Neural progenitor cell (in vitro differentiated cells): Measurements from ENCODE around the gene EIF6. TPM values are rescaled to one million over a fixed set of nuclear protein-coding genes. Genes with fewer than 3 reads are reported as not detected.

ENCODE experiments used
- DNase-seq: peaks from one replicate; pipeline ENCODE4 v3.0.0-alpha.2; 2016; ENCODE audit warnings: low spot score
- H2AFZ ChIP-seq: fragments of 200-600 bp; sonication (generic); replicated peaks from 2 replicates; pipeline ENCODE4 v1.6.1; 2016; ENCODE audit warnings: antibody characterized with exemption
- H3F3A ChIP-seq: fragments of 200-600 bp; sonication (generic); 2 replicates; pipeline ENCODE4 v1.6.1; 2016; ENCODE audit warnings: antibody characterized with exemption, low read depth
- H3K27ac ChIP-seq: fragments of 200-600 bp; sonication (generic); 2 replicates; pipeline ENCODE4 v1.5.1; 2016; ENCODE audit warnings: mild to moderate bottlenecking
- H3K27me3 ChIP-seq: fragments of 200-600 bp; sonication (generic); 2 replicates; pipeline ENCODE4 v1.6.1; 2016; ENCODE audit warnings: mild to moderate bottlenecking, moderate library complexity
- H3K36me3 ChIP-seq: fragments of 200-600 bp; sonication (generic); 2 replicates; pipeline ENCODE4 v1.5.1; 2016
- H3K4me1 ChIP-seq: fragments of 200-600 bp; sonication (generic); 2 replicates; pipeline ENCODE4 v1.6.1; 2016; ENCODE audit warnings: mixed run types
- H3K4me2 ChIP-seq: fragments of 200-600 bp; sonication (generic); 2 replicates; pipeline ENCODE4 v1.6.1; 2016
- H3K4me3 ChIP-seq: fragments of 200-600 bp; sonication (generic); 2 replicates; pipeline ENCODE4 v1.5.1; 2016
- H3K79me2 ChIP-seq: fragments of 200-600 bp; sonication (generic); 2 replicates; pipeline ENCODE4 v1.6.1; 2016; ENCODE audit warnings: low read depth
- H3K9ac ChIP-seq: fragments of 200-600 bp; sonication (generic); 2 replicates; pipeline ENCODE4 v1.6.1; 2016
- H3K9me3 ChIP-seq: fragments of 200-600 bp; sonication (generic); 2 replicates; pipeline ENCODE4 v1.5.1; 2016; ENCODE audit warnings: low read depth
- H4K20me1 ChIP-seq: fragments of 200-600 bp; sonication (generic); 2 replicates; pipeline ENCODE4 v1.6.1; 2016; ENCODE audit warnings: low read depth
- H3K27ac Mint-ChIP-seq: 3 replicates; pipeline ENCODE4 v1.8.0; 2021; ENCODE audit warnings: mixed read lengths
- H3K27me3 Mint-ChIP-seq: 2 replicates; pipeline ENCODE4 v1.8.0; 2022; ENCODE audit warnings: low read depth, mild to moderate bottlenecking, inconsistent platforms, moderate library complexity, mixed read lengths; ENCODE audit not compliant: insufficient read depth
- H3K36me3 Mint-ChIP-seq: 3 replicates; pipeline ENCODE4 v1.8.0; 2021; ENCODE audit warnings: mixed read lengths
- H3K4me1 Mint-ChIP-seq: 3 replicates; pipeline ENCODE4 v1.8.0; 2021; ENCODE audit warnings: mixed read lengths
- H3K4me3 Mint-ChIP-seq: 3 replicates; pipeline ENCODE4 v1.8.0; 2021; ENCODE audit warnings: mild to moderate bottlenecking, moderate library complexity, mixed read lengths
- H3K9me3 Mint-ChIP-seq: 3 replicates; pipeline ENCODE4 v1.8.0; 2020; ENCODE audit warnings: mixed read lengths
- CTCF ChIP-seq: fragments of 200-600 bp; sonication (generic); IDR thresholded peaks from 2 replicates; pipeline ENCODE4 v1.5.1; 2017; ENCODE audit warnings: antibody characterized with exemption, mild to moderate bottlenecking
- EZH2 ChIP-seq: fragments of 200-600 bp; sonication (generic); IDR thresholded peaks from 2 replicates; pipeline ENCODE4 v1.6.1; 2017; ENCODE audit warnings: antibody characterized with exemption, mild to moderate bottlenecking, moderate library complexity
- EZH2phosphoT487 ChIP-seq: fragments of 200-600 bp; sonication (generic); IDR thresholded peaks from 2 replicates; pipeline ENCODE4 v1.6.1; 2017; ENCODE audit warnings: antibody characterized with exemption
- total RNA-seq: library from RNA; depleted of rRNA; stranded (reverse); fragments of >200 nt; gene quantifications from 2 replicates; pipeline ENCODE4 v1.2.3, GENCODE V29; 2015; ENCODE audit warnings: low replicate concordance

EIF6 gene
- total RNA-seq, 1 donor from 2014 or later, result 47.5 TPM

GRCh38 chr20:35329435-35330139 lies 45.0 kb upstream of the EIF6 start:
- peak; percentile 65 for DNase-seq
- H3K9ac ChIP-seq, result no peak overlapping the region
- H2AFZ ChIP-seq, result no peak overlapping the region
- no peaks in the 10 kb centered on the region for H3F3A ChIP-seq
- H3K36me3 Mint-ChIP-seq, result peaks cover 2% of the 10 kb centered on the region
- H3K4me1 ChIP-seq, result no peaks in the 10 kb centered on the region
- H3K4me3 Mint-ChIP-seq, result no peak overlapping the region
- H3K79me2 ChIP-seq, result no peaks in the 10 kb centered on the region
- H3K9me3 ChIP-seq, result no peaks in the 10 kb centered on the region
- H3K9me3 Mint-ChIP-seq, result no peaks in the 10 kb centered on the region
- no peak for TF ChIP-seq EZH2
- TF ChIP-seq CTCF, result peak; percentile 76
- H3K36me3 ChIP-seq, result no peaks in the 10 kb centered on the region
- no peak overlapping the region for H3K27ac Mint-ChIP-seq
- no peak overlapping the region for H3K4me2 ChIP-seq
- peaks cover 12% of the 10 kb centered on the region for H3K4me1 Mint-ChIP-seq
- no peak overlapping the region for H3K4me3 ChIP-seq
- no peaks in the 10 kb centered on the region for H4K20me1 ChIP-seq
- H3K27me3 Mint-ChIP-seq, result no peaks in the 10 kb centered on the region
- no peak overlapping the region for H3K27ac ChIP-seq
- H3K27me3 ChIP-seq, result no peaks in the 10 kb centered on the region

GRCh38 chr20:35328689-35329088 lies 44.1 kb upstream of the EIF6 start:
- Histone ChIP-seq H3K27me3 (no peaks in the 10 kb centered on the region), H3K36me3 (no peaks in the 10 kb centered on the region), H3K9me3 (no peaks in the 10 kb centered on the region), H3F3A (no peaks in the 10 kb centered on the region), H3K4me1 (no peaks in the 10 kb centered on the region), H4K20me1 (no peaks in the 10 kb centered on the region), H3K4me3 (no peak overlapping the region), H3K9ac (no peak overlapping the region), H3K79me2 (no peaks in the 10 kb centered on the region), H3K4me2 (no peak overlapping the region), H3K27ac (no peak overlapping the region), H2AFZ (no peak overlapping the region)
- no peak for TF ChIP-seq CTCF
- H3K36me3 Mint-ChIP-seq, result peaks cover 2% of the 10 kb centered on the region
- H3K4me3 Mint-ChIP-seq, result no peak overlapping the region
- H3K27ac Mint-ChIP-seq, result no peak overlapping the region
- H3K27me3 Mint-ChIP-seq, result no peaks in the 10 kb centered on the region
- no peaks in the 10 kb centered on the region for H3K9me3 Mint-ChIP-seq
- no peak for DNase-seq
- peaks cover 12% of the 10 kb centered on the region for H3K4me1 Mint-ChIP-seq

- no peaks in the 10 kb centered on the region for H3K9me3 Mint-ChIP-seq
- Histone ChIP-seq H3K4me2 (no peak overlapping the region), H3K4me1 (no peaks in the 10 kb centered on the region), H3K27me3 (no peaks in the 10 kb centered on the region), H3K4me3 (no peak overlapping the region), H3F3A (no peaks in the 10 kb centered on the region), H3K36me3 (no peaks in the 10 kb centered on the region), H3K27ac (no peak overlapping the region), H3K79me2 (no peaks in the 10 kb centered on the region), H3K9ac (no peak overlapping the region), H3K9me3 (no peaks in the 10 kb centered on the region), H4K20me1 (no peaks in the 10 kb centered on the region), H2AFZ (no peak overlapping the region)
- no peak overlapping the region for H3K27ac Mint-ChIP-seq
- TF ChIP-seq CTCF (no peak), EZH2phosphoT487 (no peak), EZH2 (no peak)
- DNase-seq, result no peak
- no peaks in the 10 kb centered on the region for H3K27me3 Mint-ChIP-seq
- peaks cover 12% of the 10 kb centered on the region for H3K4me1 Mint-ChIP-seq
- H3K36me3 Mint-ChIP-seq, result peaks cover 2% of the 10 kb centered on the region
- H3K4me3 Mint-ChIP-seq, result no peak overlapping the region
These were observed 43.6 kb upstream of the EIF6 start for GRCh38 chr20:35328095-35328685.
